ENCODE measurements around the gene PTPRG. TPM values are rescaled to one million over a fixed set of nuclear protein-coding genes. Genes with fewer than 3 reads are reported as not detected.

Gene PTPRG
- total RNA-seq, 2 experiments from 2014 or later, result 0.13 to 0.70 TPM

- Histone ChIP-seq H3K27ac (ENCODE audit: low read depth, low read length, poor library complexity, severe bottlenecking) (no peak overlapping the region), H2AFZ (ENCODE audit: low read length) (no peak overlapping the region), H3K4me3 (ENCODE audit: low read depth, low read length, poor library complexity, severe bottlenecking) (no peak overlapping the region), H3K4me2 (ENCODE audit: low read length) (no peak overlapping the region), H3K4me1 (ENCODE audit: insufficient read depth, low read length, poor library complexity, severe bottlenecking) (peaks cover 4% of the 10 kb centered on the region), H3K9me2 (ENCODE audit: insufficient read depth, low read length) (no peaks in the 10 kb centered on the region), H3K79me2 (ENCODE audit: insufficient read depth, low read depth, low read length) (no peaks in the 10 kb centered on the region), H4K20me1 (ENCODE audit: insufficient read depth, low read length) (no peaks in the 10 kb centered on the region), H3K36me3 (ENCODE audit: insufficient read depth, low read length) (no peaks in the 10 kb centered on the region), H3K9me3 (ENCODE audit: low read length) (no peaks in the 10 kb centered on the region)
- POLR2A ChIA-PET, result no interaction called here
- CTCF ChIA-PET (ENCODE audit: unreplicated experiment), result no interaction called here
- no peak for TF ChIP-seq EZH2phosphoT487 (IDR thresholded peaks at IDR 0.05; ENCODE audit: borderline replicate concordance, low read depth, low read length)
- intact Hi-C loops (cut with micrococcal nuclease; ENCODE audit: unreplicated experiment), result no loop called here
- DNase-seq (ENCODE audit: low spot score), result no peak
- BruUV-seq (replicated peaks), result no TSS peak
Observed at GRCh38 chr3:61829722-61830350, 268.5 kb downstream of the PTPRG start.

GRCh38 chr3:61831973-61832372 lies 270.6 kb downstream of the PTPRG start:
- intact Hi-C loops (cut with micrococcal nuclease; ENCODE audit: unreplicated experiment), result no loop called here
- POLR2A ChIA-PET, result no interaction called here

GRCh38 chr3:61832375-61833229 lies 271.2 kb downstream of the PTPRG start:
- TF ChIP-seq EZH2phosphoT487 (IDR thresholded peaks at IDR 0.05; ENCODE audit: borderline replicate concordance, low read depth, low read length), result no peak
- TF ChIP-seq CTCF (conservative IDR thresholded peaks at IDR 0.05; ENCODE audit: low read length), result no peak
- H3K4me1 ChIP-seq (ENCODE audit: insufficient read depth, low read length, poor library complexity, severe bottlenecking), result no peaks in the 10 kb centered on the region
- H4K20me1 ChIP-seq (ENCODE audit: insufficient read depth, low read length), result no peaks in the 10 kb centered on the region
- intact Hi-C loops (cut with micrococcal nuclease; ENCODE audit: unreplicated experiment), result no loop called here
- no peaks in the 10 kb centered on the region for H3K9me2 ChIP-seq (ENCODE audit: insufficient read depth, low read length)
- H3K79me2 ChIP-seq (ENCODE audit: insufficient read depth, low read depth, low read length), result no peaks in the 10 kb centered on the region
- POLR2A ChIA-PET, result no interaction called here
- H3K9me3 ChIP-seq (ENCODE audit: low read length), result no peaks in the 10 kb centered on the region
- BruUV-seq (replicated peaks), result no TSS peak
- H3K4me2 ChIP-seq (ENCODE audit: low read length), result no peak overlapping the region
- H3K4me3 ChIP-seq (ENCODE audit: low read depth, low read length, poor library complexity, severe bottlenecking), result no peak overlapping the region
- no peaks in the 10 kb centered on the region for H3K36me3 ChIP-seq (ENCODE audit: insufficient read depth, low read length)
- no peak for DNase-seq (ENCODE audit: low spot score)
- H2AFZ ChIP-seq (ENCODE audit: low read length), result no peak overlapping the region
- CTCF ChIA-PET (ENCODE audit: unreplicated experiment), result no interaction called here
- no peak overlapping the region for H3K27ac ChIP-seq (ENCODE audit: low read depth, low read length, poor library complexity, severe bottlenecking)

More at GRCh38 chr3:61831973-61832372, 270.6 kb downstream of the PTPRG start:
- no peaks in the 10 kb centered on the region for H3K36me3 ChIP-seq (ENCODE audit: insufficient read depth, low read length)
- CTCF ChIA-PET (ENCODE audit: unreplicated experiment), result no interaction called here
- DNase-seq (ENCODE audit: low spot score), result no peak
- TF ChIP-seq EZH2phosphoT487 (IDR thresholded peaks at IDR 0.05; ENCODE audit: borderline replicate concordance, low read depth, low read length) (no peak), CTCF (conservative IDR thresholded peaks at IDR 0.05; ENCODE audit: low read length) (no peak)
- no peak overlapping the region for H3K4me3 ChIP-seq (ENCODE audit: low read depth, low read length, poor library complexity, severe bottlenecking)
- BruUV-seq (replicated peaks), result no TSS peak
- H4K20me1 ChIP-seq (ENCODE audit: insufficient read depth, low read length), result no peaks in the 10 kb centered on the region
- H3K9me2 ChIP-seq (ENCODE audit: insufficient read depth, low read length), result no peaks in the 10 kb centered on the region
- H3K27ac ChIP-seq (ENCODE audit: low read depth, low read length, poor library complexity, severe bottlenecking), result no peak overlapping the region
- no peaks in the 10 kb centered on the region for H3K79me2 ChIP-seq (ENCODE audit: insufficient read depth, low read depth, low read length)
- no peaks in the 10 kb centered on the region for H3K9me3 ChIP-seq (ENCODE audit: low read length)
- no peaks in the 10 kb centered on the region for H3K4me1 ChIP-seq (ENCODE audit: insufficient read depth, low read length, poor library complexity, severe bottlenecking)
- no peak overlapping the region for H3K4me2 ChIP-seq (ENCODE audit: low read length)
- H2AFZ ChIP-seq (ENCODE audit: low read length), result no peak overlapping the region
